Omental fat pad (tissue), 4 donors: ENCODE data around the gene CT47C1. TPM values are rescaled to one million over a fixed set of nuclear protein-coding genes. Genes with fewer than 3 reads are reported as not detected.
A peak's percentile ranks its signal among the peaks of the same experiment; 100 is the strongest.

ENCODE experiments used
- ATAC-seq: fragments of 150-250 bp; one replicate; pipeline ENCODE4 v1.9.1; 2016; ENCODE audit warnings: mild to moderate bottlenecking, moderate library complexity; ENCODE audit not compliant: low FRiP score
- DNase-seq: peaks from one replicate; pipeline ENCODE4 v3.0.0-alpha.2; 2019; ENCODE audit warnings: low spot score
- CTCF ChIP-seq, 3 donors: fragments of 450-650 bp; IDR thresholded peaks; one replicate each; pipeline ENCODE4 v1.5.1; 2016 to 2017; ENCODE audit warnings: antibody characterized with exemption in 3 of 3, mild to moderate bottlenecking in 3 of 3, moderate library complexity in 2 of 3
- total RNA-seq, 4 donors: library from RNA; depleted of rRNA; stranded (reverse); fragments of >200 nt; gene quantifications; one replicate each; pipeline ENCODE4 v1.1.0, GENCODE V29; 2016

Gene CT47C1
- total RNA-seq, 4 donors from 2014 or later = not detected

- ATAC-seq (no peak), DNase-seq (no peak)
- TF ChIP-seq CTCF (IDR thresholded peaks at IDR 0.05) = no peak
Observed at GRCh38 chrX:119094819-119095218, 22.0 kb downstream of the CT47C1 start.

GRCh38 chrX:119095936-119096335 is 23.1 kb downstream of the CT47C1 start:
- no peak for TF ChIP-seq CTCF (IDR thresholded peaks at IDR 0.05)
- no peak for ATAC-seq
- DNase-seq = no peak

- TF ChIP-seq CTCF (IDR thresholded peaks at IDR 0.05) = no peak
- ATAC-seq = no peak
- DNase-seq = no peak
Observed at GRCh38 chrX:119101168-119101567, 28.4 kb downstream of the CT47C1 start.

GRCh38 chrX:119105826-119106225 is 33.0 kb downstream of the CT47C1 start:
- TF ChIP-seq CTCF (IDR thresholded peaks at IDR 0.05) = no peak
- ATAC-seq = no peak
- DNase-seq = no peak

- TF ChIP-seq CTCF (IDR thresholded peaks at IDR 0.05) = no peak
- no peak for DNase-seq
- ATAC-seq = no peak
Observed at GRCh38 chrX:119107206-119107605, 34.4 kb downstream of the CT47C1 start.

GRCh38 chrX:119118780-119119395 is 46.1 kb downstream of the CT47C1 start:
- no peak for TF ChIP-seq CTCF (IDR thresholded peaks at IDR 0.05)
- DNase-seq (peak; percentile 28), ATAC-seq (peak; percentile 35)

GRCh38 chrX:119121341-119121740 is 48.5 kb downstream of the CT47C1 start:
- no peak for DNase-seq
- ATAC-seq = no peak
- no peak for TF ChIP-seq CTCF (IDR thresholded peaks at IDR 0.05)
